ENCODE measurements around the gene MSGN1. TPM values are rescaled to one million over a fixed set of nuclear protein-coding genes. Genes with fewer than 3 reads are reported as not detected.

The MSGN1 gene
- total RNA-seq: not detected
- long read RNA-seq, partial matches to known transcripts: 0 of 3 reads
- long read RNA-seq, other reads (novel, unspliced or antisense): 3 of 3 reads

GRCh38 chr2:17816396-17817245 is at the start of gene MSGN1:
Gene MSGN1, plus strand, starts transcription at chr2:17816460. Its CDS starts 59 bp downstream, at chr2:17816519.
- DNase-seq: no peak
- ATAC-seq: no peak
- intact Hi-C loops (cut with DNase I, micrococcal nuclease): no loop called here

- ATAC-seq: no peak
- intact Hi-C loops (cut with DNase I, micrococcal nuclease): no loop called here
Observed at GRCh38 chr2:17768894-17769293, 47.4 kb upstream of the MSGN1 start.

GRCh38 chr2:17771956-17772355 is 44.3 kb upstream of the MSGN1 start:
- ATAC-seq: no peak
- intact Hi-C loops (cut with DNase I, micrococcal nuclease): no loop called here
- no peak for DNase-seq

More at GRCh38 chr2:17768894-17769293, 47.4 kb upstream of the MSGN1 start:
- DNase-seq: no peak

GRCh38 chr2:17772532-17772931 is 43.7 kb upstream of the MSGN1 start:
- ATAC-seq: no peak
- intact Hi-C loops (cut with DNase I, micrococcal nuclease): no loop called here
- no peak for DNase-seq

- DNase-seq: no peak
- no peak for ATAC-seq
- intact Hi-C loops (cut with DNase I, micrococcal nuclease): no loop called here
Observed at GRCh38 chr2:17780546-17780945, 35.7 kb upstream of the MSGN1 start.

- ATAC-seq (no peak), DNase-seq (no peak)
- intact Hi-C loops (cut with DNase I, micrococcal nuclease): no loop called here
Observed at GRCh38 chr2:17781482-17781881, 34.8 kb upstream of the MSGN1 start.

- ATAC-seq (no peak), DNase-seq (no peak)
- intact Hi-C loops (cut with DNase I, micrococcal nuclease): no loop called here
Observed at GRCh38 chr2:17786727-17787126, 29.5 kb upstream of the MSGN1 start.

- no peak for ATAC-seq
- intact Hi-C loops (cut with DNase I, micrococcal nuclease): no loop called here
- DNase-seq: no peak
Observed at GRCh38 chr2:17788773-17789172, 27.5 kb upstream of the MSGN1 start.

- DNase-seq: no peak
- intact Hi-C loops (cut with DNase I, micrococcal nuclease): no loop called here
- ATAC-seq: no peak
Observed at GRCh38 chr2:17790536-17790935, 25.7 kb upstream of the MSGN1 start.

- no peak for DNase-seq
- intact Hi-C loops (cut with DNase I, micrococcal nuclease): no loop called here
- ATAC-seq: no peak
Observed at GRCh38 chr2:17791121-17791816, 25.0 kb upstream of the MSGN1 start.

GRCh38 chr2:17791817-17792130 is 24.5 kb upstream of the MSGN1 start:
- ATAC-seq (no peak), DNase-seq (no peak)
- intact Hi-C loops (cut with DNase I, micrococcal nuclease): no loop called here

- ATAC-seq (no peak), DNase-seq (no peak)
- intact Hi-C loops (cut with DNase I, micrococcal nuclease): no loop called here
Observed at GRCh38 chr2:17792515-17792914, 23.7 kb upstream of the MSGN1 start.

GRCh38 chr2:17793296-17793695 is 23.0 kb upstream of the MSGN1 start:
- intact Hi-C loops (cut with DNase I, micrococcal nuclease): no loop called here
- DNase-seq (no peak), ATAC-seq (no peak)

- intact Hi-C loops (cut with DNase I, micrococcal nuclease): no loop called here
- DNase-seq: no peak
- no peak for ATAC-seq
Observed at GRCh38 chr2:17793803-17794354, 22.4 kb upstream of the MSGN1 start.

- ATAC-seq (peak; percentile 84), DNase-seq (peak in 1 of 2 donors; percentile 55)
- intact Hi-C loops (cut with DNase I, micrococcal nuclease): no loop called here
Observed at GRCh38 chr2:17795309-17795708, 21.0 kb upstream of the MSGN1 start.

- ATAC-seq (no peak), DNase-seq (no peak)
- intact Hi-C loops (cut with DNase I, micrococcal nuclease): no loop called here
Observed at GRCh38 chr2:17798338-17798737, 17.9 kb upstream of the MSGN1 start.

GRCh38 chr2:17799301-17800120 is 16.7 kb upstream of the MSGN1 start:
- peak; percentile 55 for ATAC-seq
- intact Hi-C loops (cut with DNase I, micrococcal nuclease): no loop called here
- no peak for DNase-seq

- intact Hi-C loops (cut with DNase I, micrococcal nuclease): no loop called here
- no peak for ATAC-seq
- no peak for DNase-seq
Observed at GRCh38 chr2:17800219-17800618, 16.0 kb upstream of the MSGN1 start.

All from left colon (tissue), 2 donors.